Suprapubic skin (tissue), 4 donors: Measurements from ENCODE around the gene ZMYND19. TPM values are rescaled to one million over a fixed set of nuclear protein-coding genes. Genes with fewer than 3 reads are reported as not detected.
A peak's percentile ranks its signal among the peaks of the same experiment; 100 is the strongest.

Experiments
- DNase-seq, 2 donors: peaks; one replicate each; pipeline ENCODE4 v3.0.0-alpha.2; 2019; ENCODE audit warnings: low spot score in 2 of 2
- H3K27ac ChIP-seq: fragments of 200-600 bp; sonication (generic); one replicate; pipeline ENCODE4 v1.5.1; 2019
- H3K27me3 ChIP-seq: fragments of 200-600 bp; sonication (generic); one replicate; pipeline ENCODE4 v1.5.1; 2019
- H3K36me3 ChIP-seq: fragments of 200-600 bp; sonication (generic); one replicate; pipeline ENCODE4 v1.5.1; 2019
- H3K4me1 ChIP-seq: fragments of 200-600 bp; sonication (generic); one replicate; pipeline ENCODE4 v1.5.1; 2019
- H3K4me3 ChIP-seq: fragments of 200-600 bp; sonication (generic); one replicate; pipeline ENCODE4 v1.5.1; 2019; ENCODE audit warnings: mild to moderate bottlenecking
- H3K9me3 ChIP-seq: fragments of 200-600 bp; sonication (generic); one replicate; pipeline ENCODE4 v1.5.1; 2019
- CTCF ChIP-seq, 2 donors: fragments of 200-600 bp in 1 of 2; fragments of 450-650 bp in 1 of 2; sonication (generic) in 1 of 2; IDR thresholded peaks; one replicate each; pipeline ENCODE4 v1.5.1; 2016 to 2019; ENCODE audit warnings: antibody characterized with exemption in 2 of 2, mild to moderate bottlenecking in 1 of 2, moderate library complexity in 1 of 2
- EP300 ChIP-seq: sonication (generic); formaldehyde crosslinking; IDR thresholded peaks from one replicate; pipeline ENCODE4 v1.6.1; 2017; ENCODE audit warnings: antibody characterized with exemption
- POLR2A ChIP-seq, 2 donors: fragments of 450-650 bp; IDR thresholded peaks; one replicate each; pipeline ENCODE4 v1.6.1; 2017; ENCODE audit warnings: antibody characterized with exemption in 2 of 2, mild to moderate bottlenecking in 2 of 2, moderate library complexity in 2 of 2
- POLR2AphosphoS5 ChIP-seq, 3 donors: sonication (generic); formaldehyde crosslinking; IDR thresholded peaks; one replicate each; pipeline ENCODE4 v1.6.1; 2017; ENCODE audit warnings: antibody characterized with exemption in 3 of 3
- WGBS: methylation state at CpG from one replicate; pipeline ENCODE4 v1.1.5; 2018; 5-methylcytosine and 5-hydroxymethylcytosine counted together
- total RNA-seq, 4 donors: library from RNA; depleted of rRNA; stranded (reverse); fragments of >200 nt; gene quantifications; one replicate each; pipeline ENCODE4 v1.1.0, GENCODE V29; 2016

Gene ZMYND19
- total RNA-seq, 4 donors from 2014 or later = 19.2 to 39.4 (median 28.3) TPM

GRCh38 chr9:137613259-137613658 lies 22.9 kb upstream of the ZMYND19 start:
- Histone ChIP-seq H3K4me1 (peaks cover 63% of the 10 kb centered on the region), H3K27ac (peak overlapping the region; percentile 85), H3K36me3 (peaks cover 24% of the 10 kb centered on the region), H3K4me3 (no peak overlapping the region), H3K27me3 (no peaks in the 10 kb centered on the region), H3K9me3 (no peaks in the 10 kb centered on the region)
- 82% methylated on average over 4 of the region's 5 CpGs for WGBS
- DNase-seq = no peak
- TF ChIP-seq CTCF (IDR thresholded peaks at IDR 0.05) (no peak), EP300 (no peak), POLR2A (IDR thresholded peaks at IDR 0.05) (no peak), POLR2AphosphoS5 (IDR thresholded peaks at IDR 0.05) (no peak)

GRCh38 chr9:137612741-137613142 lies 22.4 kb upstream of the ZMYND19 start:
- Histone ChIP-seq H3K27me3 (no peaks in the 10 kb centered on the region), H3K4me3 (peak overlapping the region; percentile 1), H3K27ac (peak overlapping the region; percentile 85), H3K36me3 (peaks cover 24% of the 10 kb centered on the region), H3K9me3 (no peaks in the 10 kb centered on the region), H3K4me1 (peaks cover 64% of the 10 kb centered on the region)
- WGBS = 50% methylated on average over 4 of the region's 8 CpGs
- DNase-seq = no peak
- TF ChIP-seq POLR2A (IDR thresholded peaks at IDR 0.05) (no peak), EP300 (no peak), POLR2AphosphoS5 (IDR thresholded peaks at IDR 0.05) (no peak)

- TF ChIP-seq POLR2AphosphoS5 (IDR thresholded peaks at IDR 0.05) = peak in 2 of 3 donors; percentile 69 to 91
- TF ChIP-seq POLR2A (IDR thresholded peaks at IDR 0.05) = no peak
- TF ChIP-seq EP300 = no peak
- no peak for TF ChIP-seq CTCF (IDR thresholded peaks at IDR 0.05)
- no peaks in the 10 kb centered on the region for H3K27me3 ChIP-seq
- peak overlapping the region; percentile 1 for H3K4me3 ChIP-seq
- WGBS = 21% methylated on average over 12 of the region's 21 CpGs
- peak overlapping the region; percentile 85 for H3K27ac ChIP-seq
- H3K9me3 ChIP-seq = no peaks in the 10 kb centered on the region
- H3K4me1 ChIP-seq = peaks cover 64% of the 10 kb centered on the region
- peaks cover 24% of the 10 kb centered on the region for H3K36me3 ChIP-seq
- peak in 1 of 2 donors; percentile 86 for DNase-seq
Measured at GRCh38 chr9:137611623-137612609, 21.6 kb upstream of the ZMYND19 start.

GRCh38 chr9:137610944-137611343 lies 20.6 kb upstream of the ZMYND19 start:
- H3K4me3 ChIP-seq = no peak overlapping the region

More at GRCh38 chr9:137610944-137611343, 20.6 kb upstream of the ZMYND19 start:
- no peaks in the 10 kb centered on the region for H3K9me3 ChIP-seq
- TF ChIP-seq CTCF (IDR thresholded peaks at IDR 0.05) = no peak
- no peak for TF ChIP-seq EP300
- TF ChIP-seq POLR2AphosphoS5 (IDR thresholded peaks at IDR 0.05) = no peak
- TF ChIP-seq POLR2A (IDR thresholded peaks at IDR 0.05) = no peak
- WGBS = 71% methylated on average over 6 of the region's 6 CpGs
- no peak for DNase-seq
- H3K36me3 ChIP-seq = peaks cover 24% of the 10 kb centered on the region
- peak overlapping the region; percentile 85 for H3K27ac ChIP-seq
- peaks cover 69% of the 10 kb centered on the region for H3K4me1 ChIP-seq
- H3K27me3 ChIP-seq = no peaks in the 10 kb centered on the region
